Measurements from ENCODE around the gene SMIM24.

The SMIM24 gene

DNA sequence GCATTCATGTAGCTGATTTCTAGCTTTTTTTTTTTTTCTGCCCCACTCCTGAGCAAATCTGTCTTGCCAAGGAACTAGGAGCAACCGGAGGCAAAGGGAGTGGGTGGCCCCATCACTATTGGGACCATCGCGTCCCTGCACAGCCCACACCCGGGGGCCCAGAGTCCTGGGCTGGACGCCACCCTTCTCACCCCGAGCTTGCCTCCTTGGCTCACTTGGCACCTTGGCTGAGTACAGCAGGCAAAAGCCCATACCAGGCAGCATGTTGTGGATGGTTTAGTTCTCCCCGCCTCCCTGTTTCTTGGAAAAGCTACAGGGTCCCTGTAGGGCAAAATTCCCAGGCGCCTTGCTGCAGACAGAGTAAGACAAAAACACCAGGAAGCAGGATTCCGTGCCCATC, 13.7 kb downstream of the SMIM24 start:
- peaks cover 4% of the 10 kb centered on the region; the same call in 1 of the 2 replicates for H3K9me3 ChIP-seq (ENCODE audit: insufficient read depth, low read depth, low read length)
- H3K4me3 ChIP-seq (ENCODE audit: low read length): no peak overlapping the region
- H3K36me3 ChIP-seq (ENCODE audit: insufficient read depth, low read depth, low read length): no peaks in the 10 kb centered on the region
- H3K4me1 ChIP-seq (ENCODE audit: insufficient read depth, low read length): no peaks in the 10 kb centered on the region
- H3K27ac ChIP-seq (ENCODE audit: low read length): no peak overlapping the region
- H3K27me3 ChIP-seq (ENCODE audit: insufficient read depth, low read length): peaks cover 76% of the 10 kb centered on the region
- H3K9ac ChIP-seq (ENCODE audit: low read depth, low read length): no peak overlapping the region

DNA sequence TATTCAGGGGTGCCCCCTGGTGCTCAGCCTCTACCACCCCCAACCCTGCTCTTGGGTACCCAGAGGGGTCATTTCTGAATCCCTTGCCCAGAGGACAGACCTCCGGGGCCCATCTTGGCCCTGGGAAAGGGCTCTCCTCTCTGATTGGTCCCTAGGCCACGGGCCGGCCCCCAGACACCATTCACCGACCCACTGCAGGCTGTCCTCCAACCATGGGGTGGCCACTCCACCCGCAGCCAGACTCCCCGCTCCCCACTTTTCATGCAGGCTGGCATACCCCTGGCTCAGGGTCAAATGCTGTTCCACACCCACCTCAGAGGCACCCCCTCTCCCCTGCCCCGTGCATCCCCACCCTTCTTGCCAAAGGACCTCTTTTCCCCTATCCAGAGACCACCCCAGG, 14.8 kb downstream of the SMIM24 start:
- H3K27me3 ChIP-seq (ENCODE audit: insufficient read depth, low read length): peaks cover 79% of the 10 kb centered on the region
- H3K9ac ChIP-seq (ENCODE audit: low read depth, low read length): no peak overlapping the region
- peaks cover 4% of the 10 kb centered on the region; the same call in 1 of the 2 replicates for H3K9me3 ChIP-seq (ENCODE audit: insufficient read depth, low read depth, low read length)
- H3K4me1 ChIP-seq (ENCODE audit: insufficient read depth, low read length): no peaks in the 10 kb centered on the region
- H3K4me3 ChIP-seq (ENCODE audit: low read length): no peak overlapping the region
- H3K27ac ChIP-seq (ENCODE audit: low read length): no peak overlapping the region
- no peaks in the 10 kb centered on the region for H3K36me3 ChIP-seq (ENCODE audit: insufficient read depth, low read depth, low read length)

DNA sequence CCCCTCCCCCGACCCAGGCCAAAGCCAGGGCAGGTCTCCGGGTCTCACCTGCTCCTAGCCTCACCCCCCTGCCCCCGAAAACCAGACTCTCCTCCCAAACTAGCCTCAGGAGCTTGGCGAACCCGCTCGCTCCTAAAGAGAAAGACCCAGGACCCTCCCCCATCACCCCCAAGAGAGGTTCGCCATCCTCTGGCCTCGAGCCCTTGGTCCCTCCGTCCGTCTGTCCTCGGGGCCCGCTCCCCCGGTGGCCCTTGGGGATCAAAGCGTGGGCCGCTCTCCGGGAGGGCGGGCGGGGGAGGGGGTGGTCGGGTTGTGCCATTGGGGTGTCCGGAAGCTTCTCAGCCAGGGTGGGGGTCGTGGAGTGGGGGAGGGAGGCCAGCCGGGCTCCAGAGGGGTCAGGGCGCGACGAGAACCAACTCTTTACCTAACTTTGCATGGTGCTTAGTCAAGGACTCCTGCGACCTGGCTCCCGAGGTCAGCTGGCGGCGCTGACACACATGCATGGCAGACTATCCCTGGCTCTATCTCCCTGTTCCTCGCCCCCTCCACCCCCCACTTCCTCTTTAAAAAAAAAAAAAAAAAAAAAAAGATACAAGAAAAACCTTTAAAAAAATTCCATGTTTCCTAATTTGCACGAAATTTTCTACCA, 15.6 kb downstream of the SMIM24 start:
- Histone ChIP-seq H3K9me3 (ENCODE audit: insufficient read depth, low read depth, low read length) (peaks cover 4% of the 10 kb centered on the region; the same call in 1 of the 2 replicates), H3K9ac (ENCODE audit: low read depth, low read length) (no peak overlapping the region), H3K27me3 (ENCODE audit: insufficient read depth, low read length) (peaks cover 79% of the 10 kb centered on the region), H3K4me1 (ENCODE audit: insufficient read depth, low read length) (no peaks in the 10 kb centered on the region), H3K36me3 (ENCODE audit: insufficient read depth, low read depth, low read length) (no peaks in the 10 kb centered on the region), H3K4me3 (ENCODE audit: low read length) (no peak overlapping the region), H3K27ac (ENCODE audit: low read length) (no peak overlapping the region)

DNA sequence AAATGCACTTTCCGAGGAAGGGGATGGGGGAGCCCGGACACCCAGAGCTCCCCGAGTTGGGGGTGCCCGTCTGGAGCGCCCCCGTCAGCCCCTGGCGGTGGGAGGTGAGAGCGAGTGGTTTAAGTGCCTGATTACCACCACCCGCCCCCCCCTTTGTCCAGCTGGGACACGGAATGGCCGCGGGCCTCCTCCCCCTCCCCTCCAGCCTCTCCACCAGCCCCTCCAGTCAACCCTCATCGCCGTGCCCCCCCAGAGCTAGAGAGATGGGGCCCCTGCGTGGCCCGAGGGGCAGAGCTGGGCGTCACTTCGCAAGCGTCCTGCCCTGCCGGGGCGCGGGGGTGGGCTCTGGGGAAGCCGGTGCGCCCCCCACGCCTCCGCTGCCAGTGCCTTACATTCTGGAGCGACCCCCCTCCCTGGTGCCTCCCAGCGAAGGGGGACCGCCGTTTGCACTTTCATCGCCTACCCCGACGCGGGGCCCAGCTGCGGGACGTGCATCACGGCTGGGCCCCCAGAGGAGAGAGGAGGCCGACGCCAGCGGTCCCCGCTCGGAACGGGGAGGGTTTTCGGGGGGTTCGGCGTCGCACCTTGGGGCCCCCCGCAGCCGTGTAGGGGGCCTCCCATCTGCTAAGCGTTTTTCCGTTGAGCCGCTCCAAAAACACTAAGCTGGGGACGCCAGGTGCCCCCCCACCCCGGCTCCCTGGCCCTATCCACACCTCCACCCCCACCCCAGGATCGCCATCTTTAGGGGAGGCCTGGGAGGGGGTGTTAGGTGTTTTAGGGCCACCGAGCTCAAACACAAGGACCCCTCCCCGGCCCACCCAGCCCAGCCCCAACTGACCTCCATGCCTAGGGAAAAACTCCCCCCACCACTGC, 16.4 kb downstream of the SMIM24 start:
- H3K9ac ChIP-seq (ENCODE audit: low read depth, low read length): no peak overlapping the region
- H3K36me3 ChIP-seq (ENCODE audit: insufficient read depth, low read depth, low read length): no peaks in the 10 kb centered on the region
- peaks cover 4% of the 10 kb centered on the region; the same call in 1 of the 2 replicates for H3K9me3 ChIP-seq (ENCODE audit: insufficient read depth, low read depth, low read length)
- H3K4me3 ChIP-seq (ENCODE audit: low read length): peak overlapping the region; percentile 22; the same call in 1 of the 2 replicates
- no peaks in the 10 kb centered on the region for H3K4me1 ChIP-seq (ENCODE audit: insufficient read depth, low read length)
- H3K27ac ChIP-seq (ENCODE audit: low read length): no peak overlapping the region
- peaks cover 79% of the 10 kb centered on the region for H3K27me3 ChIP-seq (ENCODE audit: insufficient read depth, low read length)

DNA sequence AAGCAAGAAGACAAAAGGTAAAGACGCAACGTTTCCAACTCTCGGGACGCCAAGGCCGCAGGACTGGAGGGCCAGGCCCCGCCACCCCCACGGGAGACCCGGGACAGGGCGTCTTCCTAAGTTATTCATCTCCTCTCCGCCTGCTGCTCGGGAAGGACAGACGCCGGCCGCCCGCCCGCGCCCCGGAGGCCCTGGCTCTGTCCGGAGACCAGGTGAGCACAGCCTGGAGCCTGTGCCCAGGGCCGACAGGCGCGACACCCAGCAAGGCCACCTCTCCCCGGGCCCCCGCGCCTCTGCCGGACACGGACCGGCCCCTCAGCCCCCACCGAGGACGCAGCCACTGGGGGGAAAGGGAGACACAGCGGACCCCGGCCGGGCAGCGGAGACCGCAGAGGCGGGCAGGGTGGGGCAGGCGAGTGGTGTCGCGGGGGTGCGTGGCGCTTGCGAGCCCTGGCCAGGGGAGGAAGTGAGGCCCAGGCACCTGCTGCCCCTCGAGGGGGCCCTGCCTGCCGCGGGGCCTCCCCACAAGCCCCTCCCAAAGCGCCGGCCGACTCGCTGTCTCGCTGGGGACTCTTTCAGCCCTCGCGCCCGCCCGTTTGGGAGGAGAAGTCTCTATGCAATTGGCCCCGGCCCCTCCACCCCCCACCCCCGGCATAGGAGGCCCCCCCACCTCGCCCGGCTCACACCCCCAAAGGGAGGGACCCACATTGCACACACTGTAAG, 17.2 kb downstream of the SMIM24 start:
- H3K4me1 ChIP-seq (ENCODE audit: insufficient read depth, low read length): no peaks in the 10 kb centered on the region; the same call in 1 of the 2 replicates
- H3K4me3 ChIP-seq (ENCODE audit: low read length): no peak overlapping the region; the same call in 1 of the 2 replicates
- H3K27me3 ChIP-seq (ENCODE audit: insufficient read depth, low read length): peaks cover 87% of the 10 kb centered on the region
- peaks cover 4% of the 10 kb centered on the region; the same call in 1 of the 2 replicates for H3K9me3 ChIP-seq (ENCODE audit: insufficient read depth, low read depth, low read length)
- H3K27ac ChIP-seq (ENCODE audit: low read length): no peak overlapping the region
- no peak overlapping the region for H3K9ac ChIP-seq (ENCODE audit: low read depth, low read length)
- no peaks in the 10 kb centered on the region for H3K36me3 ChIP-seq (ENCODE audit: insufficient read depth, low read depth, low read length)

DNA sequence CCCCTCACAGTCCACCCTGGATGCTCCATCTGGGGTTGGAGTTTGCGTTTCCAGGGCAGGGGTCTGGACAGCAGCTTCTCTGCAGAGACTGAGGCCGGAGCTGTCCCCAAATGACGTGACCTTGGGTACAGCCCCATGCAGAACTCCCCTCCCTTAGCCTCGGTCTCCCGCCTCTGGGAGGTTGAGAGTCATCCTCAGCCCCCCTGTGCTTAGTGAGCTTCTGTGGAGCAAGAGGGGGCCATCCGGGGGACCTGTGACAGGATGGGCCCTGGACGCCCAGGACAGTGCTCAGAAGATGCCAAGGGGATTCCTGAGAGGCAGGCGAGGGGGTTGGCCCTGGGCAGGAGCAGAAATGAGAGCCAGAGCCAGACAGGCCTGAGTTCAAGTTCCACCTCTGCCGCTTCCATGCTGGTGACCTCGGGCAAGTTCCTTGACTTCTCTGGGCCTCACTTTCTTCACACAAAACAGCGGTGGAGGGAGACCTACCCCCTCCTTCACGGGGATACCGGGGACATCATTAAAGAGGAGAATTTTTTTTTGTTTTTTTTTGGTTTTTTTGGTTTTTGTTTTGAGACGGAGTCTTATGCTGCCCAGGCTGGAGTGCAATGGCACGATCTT, 20.3 kb downstream of the SMIM24 start:
- Histone ChIP-seq H3K27ac (ENCODE audit: low read length) (no peak overlapping the region), H3K9ac (ENCODE audit: low read depth, low read length) (no peak overlapping the region), H3K36me3 (ENCODE audit: insufficient read depth, low read depth, low read length) (no peaks in the 10 kb centered on the region)

DNA sequence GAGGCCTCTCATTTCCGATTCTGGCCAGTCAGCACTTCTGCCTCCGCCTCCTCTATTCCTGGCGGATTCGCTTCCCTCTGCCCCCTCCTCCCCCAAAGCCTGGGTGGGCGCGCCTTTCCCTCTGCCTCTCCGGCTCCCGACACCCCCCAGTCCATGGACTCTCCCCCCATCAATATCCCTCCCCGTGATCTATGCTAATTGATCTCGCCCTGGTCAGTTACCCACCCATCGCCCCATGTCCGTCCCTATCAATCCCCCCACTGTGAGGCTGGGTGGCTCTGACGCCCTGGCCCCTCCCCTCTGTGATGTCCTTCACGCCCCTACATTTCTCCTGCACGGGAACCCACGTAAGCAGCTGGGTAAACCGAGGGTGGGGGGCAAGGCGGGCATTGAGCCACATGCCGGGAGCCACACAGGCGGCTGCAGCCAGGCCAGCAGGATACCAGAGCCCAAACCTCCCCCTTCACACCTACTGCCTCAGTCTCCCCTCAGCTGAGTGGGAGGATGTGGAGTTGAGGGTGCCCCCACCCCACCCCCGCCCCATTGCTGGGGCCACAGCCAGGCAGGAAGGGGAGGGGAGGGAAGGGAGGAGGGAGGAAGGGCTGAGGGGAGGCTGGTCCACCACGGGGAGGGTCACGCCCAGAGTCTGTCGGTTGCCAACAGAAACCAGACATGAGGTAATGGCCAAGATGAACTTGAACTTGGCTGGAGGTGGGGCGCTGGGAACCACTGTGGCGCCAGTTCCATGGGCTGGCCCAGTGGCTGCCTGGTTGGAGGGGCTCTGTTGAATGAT, 21.0 kb downstream of the SMIM24 start:
- Histone ChIP-seq H3K36me3 (ENCODE audit: insufficient read depth, low read depth, low read length) (no peaks in the 10 kb centered on the region), H3K9me3 (ENCODE audit: insufficient read depth, low read depth, low read length) (no peaks in the 10 kb centered on the region), H3K27ac (ENCODE audit: low read length) (no peak overlapping the region), H3K4me1 (ENCODE audit: insufficient read depth, low read length) (no peaks in the 10 kb centered on the region; the same call in 1 of the 2 replicates), H3K9ac (ENCODE audit: low read depth, low read length) (no peak overlapping the region), H3K4me3 (ENCODE audit: low read length) (peak overlapping the region; percentile 43; the same call in 1 of the 2 replicates), H3K27me3 (ENCODE audit: insufficient read depth, low read length) (peaks cover 73% of the 10 kb centered on the region)

More for the DNA sequence above, 20.3 kb downstream of the SMIM24 start:
- no peaks in the 10 kb centered on the region for H3K9me3 ChIP-seq (ENCODE audit: insufficient read depth, low read depth, low read length)
- H3K27me3 ChIP-seq (ENCODE audit: insufficient read depth, low read length): peaks cover 81% of the 10 kb centered on the region
- no peaks in the 10 kb centered on the region; the same call in 1 of the 2 replicates for H3K4me1 ChIP-seq (ENCODE audit: insufficient read depth, low read length)
- H3K4me3 ChIP-seq (ENCODE audit: low read length): no peak overlapping the region

DNA sequence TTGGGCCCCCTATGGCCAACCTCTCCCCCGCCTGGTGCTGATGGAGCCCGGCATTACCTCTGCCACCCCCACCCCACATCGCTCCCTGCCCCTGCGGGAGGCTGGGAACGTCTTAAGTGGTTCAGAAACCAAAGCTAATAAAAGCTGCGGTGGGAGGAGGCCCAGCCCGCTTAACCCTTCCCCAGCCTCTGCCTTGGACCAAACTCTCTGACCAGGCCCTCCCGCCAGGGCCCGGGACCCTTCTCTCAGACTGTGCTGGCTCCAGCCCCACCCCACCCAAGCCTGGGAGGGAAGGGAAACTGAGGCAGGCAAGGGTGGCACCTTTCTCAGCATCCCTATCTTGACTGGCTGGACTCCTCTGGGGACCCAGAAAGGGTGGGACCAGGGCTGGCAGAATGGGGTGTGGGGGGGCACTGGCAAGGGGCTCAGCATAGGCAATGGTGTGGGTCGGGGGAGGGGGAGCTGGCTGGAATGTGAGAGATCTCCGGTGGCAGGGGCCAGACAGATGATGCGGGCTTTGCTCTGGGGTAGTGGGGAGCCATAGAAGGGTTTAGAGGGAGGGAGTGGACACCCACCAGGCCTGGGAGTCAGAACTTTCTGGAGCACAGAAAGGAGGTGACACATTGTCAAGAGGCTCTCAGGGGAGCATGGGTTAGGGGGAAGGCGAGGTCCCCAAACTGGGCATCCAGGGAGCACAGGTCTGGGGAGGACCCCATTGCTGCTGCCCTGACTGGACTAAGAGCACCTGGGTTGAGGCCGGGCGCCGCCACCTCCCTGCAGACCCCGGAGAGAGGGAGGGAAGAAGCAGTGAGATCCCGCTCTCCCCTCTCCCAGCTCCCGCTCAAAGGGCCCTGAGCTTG, 21.9 kb downstream of the SMIM24 start:
- peaks cover 65% of the 10 kb centered on the region for H3K27me3 ChIP-seq (ENCODE audit: insufficient read depth, low read length)
- H3K27ac ChIP-seq (ENCODE audit: low read length): no peak overlapping the region

DNA sequence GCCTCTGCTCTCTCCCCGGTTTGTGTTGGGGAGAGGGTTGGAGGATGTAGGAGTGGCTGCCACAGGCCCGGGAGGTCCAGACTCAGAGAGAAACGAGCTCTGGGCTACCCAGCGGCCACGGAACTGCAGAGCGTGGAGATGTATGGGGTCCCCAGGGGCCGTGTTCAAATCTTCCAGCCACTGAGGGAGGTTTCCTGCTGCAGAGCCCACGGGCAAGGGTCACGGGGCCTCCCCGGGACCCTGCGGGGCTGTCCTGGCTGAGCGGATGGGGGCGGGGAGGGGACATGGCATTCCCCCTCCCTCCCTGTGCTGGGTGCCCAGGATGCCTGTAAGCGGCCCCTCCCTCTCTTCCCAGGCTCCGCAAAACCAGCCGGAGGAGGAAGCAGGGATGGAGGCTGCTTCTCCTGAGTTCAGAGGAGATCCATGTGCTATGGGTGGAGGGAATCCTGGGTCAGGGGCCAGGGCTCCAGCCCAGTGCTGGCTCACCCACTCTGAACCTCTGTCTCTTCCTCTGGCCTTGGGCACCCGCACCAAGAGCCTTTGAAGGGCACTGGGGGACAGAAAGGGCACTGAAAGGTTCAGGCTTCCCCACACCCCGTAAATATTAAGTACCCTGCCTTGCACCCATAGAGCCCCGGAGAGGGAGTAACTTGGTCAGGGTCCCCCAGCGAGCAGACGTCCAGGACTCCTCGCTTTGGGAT, 22.6 kb downstream of the SMIM24 start:
- no peaks in the 10 kb centered on the region for H3K9me3 ChIP-seq (ENCODE audit: insufficient read depth, low read depth, low read length)
- no peak overlapping the region for H3K9ac ChIP-seq (ENCODE audit: low read depth, low read length)
- no peak overlapping the region for H3K27ac ChIP-seq (ENCODE audit: low read length)
- H3K27me3 ChIP-seq (ENCODE audit: insufficient read depth, low read length): peaks cover 57% of the 10 kb centered on the region
- no peaks in the 10 kb centered on the region for H3K36me3 ChIP-seq (ENCODE audit: insufficient read depth, low read depth, low read length)
- no peaks in the 10 kb centered on the region; the same call in 1 of the 2 replicates for H3K4me1 ChIP-seq (ENCODE audit: insufficient read depth, low read length)
- no peak overlapping the region; the same call in 1 of the 2 replicates for H3K4me3 ChIP-seq (ENCODE audit: low read length)

More for the DNA sequence above, 21.9 kb downstream of the SMIM24 start:
- Histone ChIP-seq H3K36me3 (ENCODE audit: insufficient read depth, low read depth, low read length) (no peaks in the 10 kb centered on the region), H3K9me3 (ENCODE audit: insufficient read depth, low read depth, low read length) (no peaks in the 10 kb centered on the region), H3K9ac (ENCODE audit: low read depth, low read length) (no peak overlapping the region), H3K4me1 (ENCODE audit: insufficient read depth, low read length) (no peaks in the 10 kb centered on the region; the same call in 1 of the 2 replicates), H3K4me3 (ENCODE audit: low read length) (peak overlapping the region; percentile 43; the same call in 1 of the 2 replicates)

Data from iPS-20b (cell line).